Measurements from ENCODE around the gene PHLDB3. TPM values are rescaled to one million over a fixed set of nuclear protein-coding genes. Genes with fewer than 3 reads are reported as not detected.
A peak's percentile ranks its signal among the peaks of the same experiment; 100 is the strongest.

PHLDB3 gene
- total and polyA plus RNA-seq, 2 of the 4 experiments (the other 2 are of a cell fraction) = 2.9 to 10.6 TPM

GRCh38 chr19:43519436-43520088, 15.0 kb upstream of the PHLDB3 start (continued):
- no peak for TF ChIP-seq MXI1 (IDR thresholded peaks at IDR 0.05; ENCODE audit: borderline replicate concordance, low read depth, low read length)

DNA sequence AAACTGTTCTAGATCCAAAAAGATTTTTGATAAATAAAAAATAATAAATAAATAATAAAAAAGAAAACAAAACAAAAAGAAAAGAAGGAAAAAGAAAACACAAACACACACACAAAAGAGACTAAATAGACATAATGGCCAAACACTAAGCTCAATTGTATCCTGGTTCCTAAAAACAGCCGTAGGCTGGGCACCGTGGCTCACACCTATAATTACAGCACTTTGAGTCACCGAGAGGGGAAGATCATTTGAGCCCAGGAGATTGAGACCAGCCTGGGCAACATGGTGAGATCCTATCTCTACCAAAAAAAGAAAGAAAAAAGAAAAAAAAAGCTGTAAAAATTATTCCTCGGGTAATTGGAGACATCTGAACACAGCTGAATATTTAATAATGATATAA, 13.5 kb upstream of the PHLDB3 start:
- no peak overlapping the region for H3K14ac ChIP-seq (replicated peaks; ENCODE audit: low read depth, low read length)
- POLR2A ChIA-PET (ENCODE audit: unreplicated experiment) = no interaction called here
- H4K8ac ChIP-seq (ENCODE audit: low read depth in 2 of 2, low read length in 2 of 2) = no peak overlapping the region
- H3K27ac ChIP-seq (ENCODE audit: insufficient read depth, low read length) = no peak overlapping the region
- no peak overlapping the region for H2BK5ac ChIP-seq (ENCODE audit: low read depth, low read length, poor library complexity, severe bottlenecking)
- peaks cover 21 to 39% of the 10 kb centered on the region in 2 experiments for H3K79me1 ChIP-seq (ENCODE audit: low read depth in 1 of 2, low read length in 2 of 2)
- H3K9me1 ChIP-seq (ENCODE audit: insufficient read depth, low read length) = peaks cover 3% of the 10 kb centered on the region
- 0 out of 2 replicates have a peak overlapping the region, but pooled peaks have one; percentile 10 for H2BK20ac ChIP-seq (ENCODE audit: low read depth, low read length)
- no peak overlapping the region for H3K9ac ChIP-seq (ENCODE audit: low read depth, low read length)
- H4K5ac ChIP-seq (ENCODE audit: low read depth, low read length) = no peak overlapping the region
- H3K4me3 ChIP-seq (ENCODE audit: insufficient read depth, low read depth, low read length) = no peak overlapping the region
- H3K18ac ChIP-seq (ENCODE audit: low read depth, low read length) = no peak overlapping the region
- CTCF ChIA-PET = interaction anchor here (0.7 to 3.0 kb wide), 2 partner anchors 71 to 733 kb away, joined by 3 to 23 read pairs; no protein-coding TSS in a partner anchor
- H3K4me1 ChIP-seq (ENCODE audit: control insufficient read depth, insufficient read depth, low read length) = no peaks in the 10 kb centered on the region
- H4K91ac ChIP-seq (ENCODE audit: insufficient read depth, low read depth, low read length) = no peak overlapping the region
- no CpG with 5 or more reads among the region's 4 CpGs for WGBS, 2 experiments (ENCODE audit: extremely low coverage in 2 of 2, insufficient read length in 1 of 2)
- intact Hi-C loops (cut with micrococcal nuclease) (no loop called here), dilution Hi-C loops (cut with HindIII; ENCODE audit: low sequenced_read_pairs, unreplicated experiment) (no loop called here), in situ Hi-C loops (cut with MboI; ENCODE audit: low sequenced_read_pairs) (no loop called here)
- H3K23ac ChIP-seq (ENCODE audit: low read depth, low read length) = no peak overlapping the region
- DNase-seq (no peak), ATAC-seq (ENCODE audit: low read depth) (no peak)
- H3K4me2 ChIP-seq (ENCODE audit: low read depth, low read length) = no peak overlapping the region
- no peak overlapping the region for H3K56ac ChIP-seq (ENCODE audit: extremely low read depth, insufficient read depth, low read length)
- H3K9me3 ChIP-seq (ENCODE audit: control insufficient read depth, insufficient read depth, low read length) = no peaks in the 10 kb centered on the region
- no peak overlapping the region for H2AK9ac ChIP-seq (replicated peaks; ENCODE audit: low read depth, low read length, poor library complexity)
- H2AK5ac ChIP-seq (ENCODE audit: low read depth, low read length) = no peak overlapping the region
- H2AFZ ChIP-seq (replicated peaks; ENCODE audit: low read length, poor library complexity) = no peak overlapping the region
- no peak overlapping the region for H2BK120ac ChIP-seq (ENCODE audit: low read depth, low read length)
- no peaks in the 10 kb centered on the region for H3K27me3 ChIP-seq (ENCODE audit: control insufficient read depth, insufficient read depth, low read length)
- H2BK15ac ChIP-seq (ENCODE audit: low read depth, low read length) = no peak overlapping the region
- H4K20me1 ChIP-seq (ENCODE audit: insufficient read depth, low read length) = no peaks in the 10 kb centered on the region
- TF ChIP-seq MAZ (IDR thresholded peaks at IDR 0.05; ENCODE audit: borderline replicate concordance, low read depth, low read length) (no peak), CEBPB (IDR thresholded peaks at IDR 0.05; ENCODE audit: low read depth, low read length) (no peak), SMC3 (IDR thresholded peaks at IDR 0.05; ENCODE audit: low read depth, low read length) (no peak), POLR2A (IDR thresholded peaks at IDR 0.05; ENCODE audit: low read depth, low read length) (no peak), RCOR1 (IDR thresholded peaks at IDR 0.05; ENCODE audit: insufficient replicate concordance, low read length) (no peak), CTCF (conservative IDR thresholded peaks at IDR 0.05; ENCODE audit: low read depth, low read length) (no peak), NFE2L2 (IDR thresholded peaks at IDR 0.05; ENCODE audit: low read depth, low read length) (no peak), RFX5 (IDR thresholded peaks at IDR 0.05; ENCODE audit: low read depth, low read length) (no peak), MAFK (IDR thresholded peaks at IDR 0.05; ENCODE audit: low read depth, low read length) (no peak), RAD21 (IDR thresholded peaks at IDR 0.05; ENCODE audit: low read length) (no peak), CHD1 (IDR thresholded peaks at IDR 0.05; ENCODE audit: low read depth, low read length) (no peak), USF2 (IDR thresholded peaks at IDR 0.05; ENCODE audit: low read depth, low read length) (no peak)
- TF ChIP-seq, protein P1, sequence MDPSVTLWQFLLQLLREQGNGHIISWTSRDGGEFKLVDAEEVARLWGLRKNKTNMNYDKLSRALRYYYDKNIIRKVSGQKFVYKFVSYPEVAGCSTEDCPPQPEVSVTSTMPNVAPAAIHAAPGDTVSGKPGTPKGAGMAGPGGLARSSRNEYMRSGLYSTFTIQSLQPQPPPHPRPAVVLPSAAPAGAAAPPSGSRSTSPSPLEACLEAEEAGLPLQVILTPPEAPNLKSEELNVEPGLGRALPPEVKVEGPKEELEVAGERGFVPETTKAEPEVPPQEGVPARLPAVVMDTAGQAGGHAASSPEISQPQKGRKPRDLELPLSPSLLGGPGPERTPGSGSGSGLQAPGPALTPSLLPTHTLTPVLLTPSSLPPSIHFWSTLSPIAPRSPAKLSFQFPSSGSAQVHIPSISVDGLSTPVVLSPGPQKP (IDR thresholded peaks at IDR 0.05; ENCODE audit: borderline replicate concordance, low read depth, low read length) = no peak
- peaks cover 3% of the 10 kb centered on the region for H3K36me3 ChIP-seq (ENCODE audit: control insufficient read depth, insufficient read depth, low read length)
- no peak overlapping the region for H3K4ac ChIP-seq (ENCODE audit: low read depth, low read length)
- no TSS peak for BruUV-seq (replicated peaks)
